Measurements from ENCODE around the gene IPPK.

GRCh38 chr9:92719028-92719647, 49.2 kb upstream of the IPPK start:
- TF ChIP-seq POLR2A (IDR thresholded peaks at IDR 0.05) (no peak), CTCF (IDR thresholded peaks at IDR 0.05) (no peak)

Data from testis (tissue), 2 donors.